NCI-H1105 treated with DMSO at 0.1 percent for 48 hours (cell line): ENCODE data around the gene MAPK12.

Experiments
- DNase-seq: peaks from one replicate; lab custom pipeline; 2025; lab: John Stamatoyannopoulos, UW

The MAPK12 gene

GRCh38 chr22:50261615-50262459 lies at the start of gene MAPK12:
TSS of gene MAPK12 (minus strand) at chr22:50261683. CDS start at chr22:50261509, 174 bp downstream.
- peak; percentile 14 for DNase-seq

GRCh38 chr22:50310949-50311444 lies 49.5 kb upstream of the MAPK12 start:
- DNase-seq: no peak

- DNase-seq: no peak
Measured at GRCh38 chr22:50310031-50310722, 48.7 kb upstream of the MAPK12 start.

GRCh38 chr22:50309601-50309991 lies 48.1 kb upstream of the MAPK12 start:
- DNase-seq: no peak

DNA sequence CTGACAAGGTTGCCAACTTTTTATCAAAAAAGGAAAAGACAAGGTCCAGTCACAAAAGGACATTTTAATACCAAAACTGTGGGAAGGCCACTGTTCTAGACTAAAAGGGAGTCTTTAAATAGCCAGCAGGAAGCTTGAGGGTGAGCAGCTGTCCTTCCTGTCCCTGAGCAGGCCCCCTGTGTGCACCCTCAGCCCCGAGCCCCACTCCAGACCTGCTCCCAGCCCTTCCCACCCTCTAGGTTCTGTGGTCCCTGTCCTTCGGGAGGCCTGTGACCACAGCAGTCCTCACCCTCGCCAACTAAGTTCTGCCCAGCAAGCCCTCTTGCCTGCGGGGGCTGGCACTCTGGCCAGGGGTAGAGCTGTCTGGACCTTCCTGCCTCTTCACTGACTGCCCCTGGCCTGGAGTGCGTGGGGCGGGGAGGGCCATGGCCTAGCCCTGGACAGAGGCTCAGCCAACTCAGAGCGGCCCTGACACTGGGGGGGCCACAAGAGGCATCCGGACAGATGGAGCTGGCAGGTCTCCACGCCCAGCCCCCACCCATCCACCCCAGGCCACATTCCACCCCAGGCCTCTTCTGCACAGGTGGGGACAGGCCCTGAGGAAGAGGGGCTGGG lies 47.6 kb upstream of the MAPK12 start:
- DNase-seq: no peak

GRCh38 chr22:50308597-50308935 lies 47.1 kb upstream of the MAPK12 start:
- no peak for DNase-seq

DNA sequence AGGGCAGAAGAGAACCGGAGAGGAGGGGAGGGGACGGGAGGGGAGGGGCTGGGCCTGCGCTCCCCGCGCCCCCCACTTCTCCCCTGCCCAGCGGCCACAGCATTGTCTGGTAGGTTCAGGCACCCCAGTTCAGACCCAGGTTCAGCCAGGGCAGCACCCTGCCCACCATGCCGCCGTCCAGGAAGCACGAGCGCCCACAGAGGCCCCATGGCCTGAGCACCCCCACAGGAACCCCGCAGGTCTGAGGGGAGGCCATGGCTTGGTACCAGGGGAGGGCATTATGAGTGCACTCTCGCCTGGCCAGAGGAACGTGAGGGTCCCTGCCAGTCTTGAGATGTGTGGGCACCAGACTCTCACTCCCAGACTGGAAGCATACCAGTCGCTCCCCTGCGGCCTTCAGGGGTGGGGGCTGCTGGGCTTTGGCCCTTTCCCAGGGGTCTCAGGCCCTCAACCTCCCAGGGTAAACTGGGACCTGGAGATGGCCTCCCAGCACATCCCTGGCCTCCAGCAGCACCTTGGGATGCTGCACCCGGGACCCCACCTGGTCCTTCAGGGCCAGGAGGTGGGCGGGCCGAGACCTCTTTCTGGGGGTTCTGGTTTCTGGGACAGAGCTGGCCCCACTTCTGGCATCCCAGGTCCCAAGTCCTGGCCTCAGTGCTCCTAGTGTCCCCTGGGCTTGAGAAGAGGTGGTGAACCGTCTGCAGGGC lies 46.6 kb upstream of the MAPK12 start:
- no peak for DNase-seq

DNA sequence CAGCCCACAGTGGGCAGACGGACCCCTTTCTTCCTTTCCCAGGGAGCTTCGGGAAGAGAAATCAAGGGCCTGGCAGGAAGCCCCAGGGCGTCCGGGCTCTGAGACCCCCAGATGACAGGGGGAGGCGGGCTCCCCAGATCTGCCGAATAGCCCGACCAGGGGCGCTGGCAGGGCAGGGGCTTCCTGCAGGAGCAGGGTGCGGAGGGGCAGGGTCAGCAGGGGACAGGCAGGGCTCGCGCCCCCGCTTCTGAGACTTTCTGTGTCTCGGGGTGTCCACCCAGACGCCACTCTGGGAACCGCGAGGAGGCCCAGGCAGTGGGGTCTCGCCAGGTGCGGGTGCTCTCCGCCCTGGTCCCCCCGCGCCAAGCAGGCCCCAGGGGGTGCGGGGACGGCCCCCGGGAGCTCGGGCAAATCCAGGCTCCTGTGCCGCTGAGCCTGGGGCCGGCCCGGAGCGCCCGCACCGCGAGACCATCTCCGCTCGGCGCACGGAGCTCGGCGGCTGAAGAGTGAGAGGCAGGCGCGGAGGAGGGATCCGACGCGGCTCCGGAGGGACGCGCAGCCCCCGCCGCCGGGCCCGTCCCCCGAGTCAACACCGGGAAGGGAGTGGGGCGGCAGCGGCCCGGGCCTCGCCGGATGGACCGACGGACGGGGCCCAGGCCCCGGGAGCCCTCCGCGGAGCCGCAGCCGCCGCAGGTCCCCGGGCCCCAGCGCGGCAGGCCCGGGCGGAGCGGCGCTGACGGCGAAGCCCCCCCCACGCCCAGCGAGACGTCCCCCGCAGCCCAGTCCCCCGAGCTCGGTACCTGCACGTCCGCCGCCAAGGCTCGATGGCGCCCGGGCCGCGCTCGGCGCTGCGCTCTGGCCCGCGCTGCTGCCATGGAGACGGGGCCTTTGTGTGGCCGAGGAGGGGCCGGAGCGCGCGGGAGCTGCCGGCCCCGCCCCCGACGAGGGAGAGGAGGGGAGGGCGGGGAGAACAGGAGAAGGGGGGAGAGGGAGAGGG lies 45.6 kb upstream of the MAPK12 start, which contains the start of gene PLXNB2:
Gene PLXNB2, minus strand, starts transcription at position 894 of the 997 bp plus-strand sequence. CDS start 17,062 bp downstream, outside the sequence.
- DNase-seq: peak; percentile 67

DNA sequence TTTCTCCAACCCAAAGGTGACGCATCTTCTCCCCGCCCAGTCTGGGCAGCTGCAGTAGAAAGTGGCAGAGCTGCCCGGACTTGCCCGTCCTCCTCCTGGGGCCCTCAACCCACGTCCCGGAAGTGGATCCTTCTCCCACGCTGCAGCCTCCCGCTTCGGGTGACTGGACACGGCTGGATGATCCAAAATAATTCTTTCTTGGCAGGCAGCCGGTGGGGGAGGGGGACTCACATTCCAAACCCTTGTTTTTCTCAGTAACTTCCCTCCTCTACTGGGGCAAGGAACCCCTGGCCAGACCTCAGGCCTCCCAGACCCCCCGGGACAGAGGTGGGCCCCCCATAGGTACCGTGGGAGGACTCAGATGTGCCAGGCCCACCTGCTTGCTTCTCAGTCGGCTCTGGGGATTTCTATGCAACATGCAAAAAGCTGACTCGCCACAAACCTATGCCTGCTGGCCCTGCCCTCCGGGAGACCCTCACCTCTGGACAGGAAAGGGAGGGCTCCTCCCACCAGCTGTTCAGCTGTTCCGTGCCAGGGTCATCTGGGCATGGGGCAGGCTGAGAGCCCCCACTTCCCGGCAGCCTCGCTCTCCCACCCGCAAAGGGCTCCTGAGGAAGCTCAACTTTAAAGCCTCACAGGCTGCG lies 44.6 kb upstream of the MAPK12 start:
- DNase-seq: peak; percentile 86

- no peak for DNase-seq
Measured at GRCh38 chr22:50305393-50305922, 44.0 kb upstream of the MAPK12 start.

- DNase-seq: no peak
Measured at GRCh38 chr22:50304528-50305392, 43.3 kb upstream of the MAPK12 start.

DNA sequence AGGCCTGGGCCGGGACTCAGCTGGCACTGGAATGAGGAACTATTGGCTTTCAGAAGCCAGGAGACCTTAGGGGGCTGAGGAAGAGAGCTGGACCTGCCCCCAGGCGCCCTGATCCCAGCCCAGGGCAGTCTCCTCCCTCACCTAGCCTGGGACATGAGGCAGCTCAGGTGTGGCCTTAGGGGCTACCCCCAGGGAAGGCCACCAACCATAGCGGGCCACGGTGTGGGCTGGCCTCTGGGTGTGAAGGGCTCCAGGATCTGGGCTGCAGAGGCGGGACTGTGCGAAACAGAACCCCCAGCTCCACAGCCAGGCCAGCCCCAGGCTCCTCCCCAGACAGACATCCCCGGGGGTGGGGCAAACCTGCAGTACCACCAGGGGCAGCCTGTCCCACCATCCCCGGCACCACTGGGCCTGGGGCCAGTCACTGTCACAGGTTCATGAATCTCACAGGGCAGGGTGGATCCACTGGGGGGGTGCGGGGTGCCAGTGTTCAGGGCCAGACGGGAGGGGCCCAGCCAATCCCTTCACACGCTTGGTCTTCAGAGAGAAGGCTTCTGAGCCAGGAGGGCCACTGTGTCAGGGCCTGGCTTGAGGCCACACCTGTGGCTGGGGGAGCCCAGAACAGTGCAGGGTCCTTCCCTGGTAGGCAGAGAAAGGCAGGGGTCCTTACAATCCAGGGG lies 42.5 kb upstream of the MAPK12 start:
- no peak for DNase-seq

DNA sequence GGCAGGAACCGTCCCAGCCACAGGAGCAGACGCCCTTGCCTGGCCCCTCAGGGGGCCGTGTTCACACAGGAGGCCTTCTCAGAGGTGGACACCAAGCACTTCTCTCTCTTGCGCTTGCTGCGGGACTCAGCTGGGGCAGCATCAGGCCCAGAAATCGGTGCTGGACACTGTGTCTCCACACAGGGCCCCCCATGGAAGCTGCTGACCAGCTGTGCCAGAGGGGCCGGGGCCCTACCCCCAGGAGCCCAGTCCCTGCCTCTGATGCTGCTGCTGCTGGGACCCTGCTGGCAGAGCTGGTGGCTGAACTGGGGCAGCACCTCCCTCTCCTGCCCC lies 42.0 kb upstream of the MAPK12 start:
- no peak for DNase-seq

DNA sequence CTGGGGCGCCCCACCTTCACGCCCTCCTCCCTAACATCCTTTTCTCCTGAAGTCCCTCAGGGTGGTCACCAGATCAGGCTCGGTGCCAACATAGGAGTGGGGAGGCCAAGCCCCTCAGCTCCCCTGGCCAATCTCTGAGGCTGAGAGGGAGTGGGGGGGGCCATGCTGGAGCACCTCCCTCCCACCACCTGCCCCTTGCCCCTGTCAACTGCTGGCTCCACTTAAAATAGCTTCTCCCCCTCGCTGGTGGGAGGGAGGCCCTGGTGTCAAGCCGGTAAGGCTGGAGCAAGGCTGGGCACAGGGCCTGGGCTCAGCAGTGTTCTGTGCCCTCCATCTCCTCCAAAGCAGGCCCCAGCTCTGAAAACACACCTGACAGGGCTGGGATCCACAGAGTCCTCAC lies 41.1 kb upstream of the MAPK12 start:
- no peak for DNase-seq

- no peak for DNase-seq
Measured at GRCh38 chr22:50302041-50302541, 40.6 kb upstream of the MAPK12 start.

DNA sequence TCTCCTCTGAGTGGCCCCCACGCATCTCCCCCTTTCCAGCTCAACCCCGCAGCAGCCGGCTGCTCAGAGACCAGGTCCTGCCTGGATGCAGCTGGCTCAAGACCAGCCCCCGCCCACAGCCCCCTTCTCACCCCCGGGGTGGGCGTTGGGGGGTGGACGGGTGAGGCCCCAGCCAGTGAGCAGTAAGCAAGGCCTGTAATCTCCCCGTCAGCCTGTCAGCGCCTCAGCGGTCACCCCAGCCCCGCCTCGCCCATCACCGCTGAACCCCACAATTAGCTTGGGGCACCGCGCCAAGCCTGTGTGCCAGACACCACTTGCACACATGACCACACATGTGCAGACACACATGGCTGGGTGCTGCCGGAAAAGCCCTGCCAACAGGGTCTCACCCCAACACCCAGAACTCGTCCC lies 40.1 kb upstream of the MAPK12 start:
- peak; percentile 62 for DNase-seq

GRCh38 chr22:50300620-50301257 lies 39.3 kb upstream of the MAPK12 start:
- DNase-seq: no peak
